Measurements from ENCODE around the gene SLC2A11.

Gene SLC2A11

GRCh38 chr22:23882370-23882769, 24.7 kb downstream of the SLC2A11 start:
- no peak for DNase-seq (ENCODE audit: extremely low read depth, low read depth)
- TF ChIP-seq CTCF (IDR thresholded peaks at IDR 0.05; ENCODE audit: low read depth, low read length, missing control alignments): no peak

DNA sequence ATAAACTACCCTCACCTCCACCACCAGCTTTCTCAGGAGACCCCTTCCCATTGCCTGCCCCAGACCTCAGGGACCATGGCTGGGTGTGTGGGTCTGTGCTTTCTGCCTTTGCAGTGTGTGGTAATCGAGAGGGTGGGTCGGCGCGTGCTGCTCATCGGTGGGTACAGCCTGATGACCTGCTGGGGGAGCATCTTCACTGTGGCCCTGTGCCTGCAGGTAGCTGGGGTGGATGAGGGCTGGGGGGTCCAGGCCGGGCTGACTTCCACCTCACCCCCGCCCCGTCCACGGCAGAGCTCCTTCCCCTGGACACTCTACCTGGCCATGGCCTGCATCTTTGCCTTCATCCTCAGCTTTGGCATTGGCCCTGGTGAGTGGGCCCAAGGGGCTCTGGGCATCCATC, 26.0 kb downstream of the SLC2A11 start:
- no peak for TF ChIP-seq CTCF (IDR thresholded peaks at IDR 0.05; ENCODE audit: low read depth, low read length, missing control alignments)
- H3K4me3 ChIP-seq (replicated peaks; ENCODE audit: low read depth, low read length): no peak overlapping the region
- no peak for DNase-seq (ENCODE audit: extremely low read depth, low read depth)

More at GRCh38 chr22:23882370-23882769, 24.7 kb downstream of the SLC2A11 start:
- H3K4me3 ChIP-seq (replicated peaks; ENCODE audit: low read depth, low read length): no peak overlapping the region

DNA sequence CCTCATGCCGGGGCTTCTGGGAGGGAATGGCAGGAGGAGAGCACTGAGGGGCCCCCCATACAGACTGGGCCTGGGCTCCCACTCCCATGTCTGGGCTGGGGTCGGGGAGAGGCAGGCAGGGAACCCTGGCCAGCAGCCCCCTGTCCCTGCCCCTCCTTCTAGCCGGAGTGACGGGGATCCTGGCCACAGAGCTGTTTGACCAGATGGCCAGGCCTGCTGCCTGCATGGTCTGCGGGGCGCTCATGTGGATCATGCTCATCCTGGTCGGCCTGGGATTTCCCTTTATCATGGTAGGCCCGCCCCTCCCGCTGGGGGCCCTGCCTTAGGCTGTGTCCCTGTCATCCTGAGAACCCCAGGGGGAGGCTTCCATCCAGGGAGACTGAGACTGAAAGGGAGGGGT, 26.5 kb downstream of the SLC2A11 start:
- TF ChIP-seq CTCF (IDR thresholded peaks at IDR 0.05; ENCODE audit: low read depth, low read length, missing control alignments): no peak
- DNase-seq (ENCODE audit: extremely low read depth, low read depth): no peak
- no peak overlapping the region for H3K4me3 ChIP-seq (replicated peaks; ENCODE audit: low read depth, low read length)

GRCh38 chr22:23888615-23889401, 31.1 kb downstream of the SLC2A11 start:
- TF ChIP-seq CTCF (IDR thresholded peaks at IDR 0.05; ENCODE audit: low read depth, low read length, missing control alignments): peak; percentile 15
- H3K4me3 ChIP-seq (replicated peaks; ENCODE audit: low read depth, low read length): no peak overlapping the region
- no peak for DNase-seq (ENCODE audit: extremely low read depth, low read depth)

DNA sequence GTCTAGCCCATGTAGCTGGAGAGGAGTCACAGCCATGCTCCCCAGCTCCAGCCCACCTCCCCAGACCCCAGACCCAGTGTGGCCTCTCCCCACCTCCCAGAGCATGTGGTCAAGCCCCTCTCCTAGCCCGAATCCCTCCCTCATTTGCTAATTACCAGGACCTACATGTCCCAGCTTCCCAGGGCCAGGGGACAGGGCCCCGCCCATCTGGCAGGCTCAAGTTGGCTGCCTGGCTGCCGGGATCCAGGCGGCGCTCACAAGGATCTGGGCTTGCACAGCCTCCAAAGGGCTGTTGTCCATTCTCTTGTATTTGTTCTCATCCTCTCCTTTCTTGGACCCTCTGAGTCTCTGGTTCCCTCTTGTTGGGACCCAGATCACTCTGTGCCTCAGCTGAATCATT, 31.9 kb downstream of the SLC2A11 start:
- no peak for TF ChIP-seq CTCF (IDR thresholded peaks at IDR 0.05; ENCODE audit: low read depth, low read length, missing control alignments)
- no peak for DNase-seq (ENCODE audit: extremely low read depth, low read depth)
- H3K4me3 ChIP-seq (replicated peaks; ENCODE audit: low read depth, low read length): no peak overlapping the region

- TF ChIP-seq CTCF (IDR thresholded peaks at IDR 0.05; ENCODE audit: low read depth, low read length, missing control alignments): no peak
- no peak overlapping the region for H3K4me3 ChIP-seq (replicated peaks; ENCODE audit: low read depth, low read length)
- DNase-seq (ENCODE audit: extremely low read depth, low read depth): no peak
These were observed 34.1 kb downstream of the SLC2A11 start for GRCh38 chr22:23891726-23892125.

DNA sequence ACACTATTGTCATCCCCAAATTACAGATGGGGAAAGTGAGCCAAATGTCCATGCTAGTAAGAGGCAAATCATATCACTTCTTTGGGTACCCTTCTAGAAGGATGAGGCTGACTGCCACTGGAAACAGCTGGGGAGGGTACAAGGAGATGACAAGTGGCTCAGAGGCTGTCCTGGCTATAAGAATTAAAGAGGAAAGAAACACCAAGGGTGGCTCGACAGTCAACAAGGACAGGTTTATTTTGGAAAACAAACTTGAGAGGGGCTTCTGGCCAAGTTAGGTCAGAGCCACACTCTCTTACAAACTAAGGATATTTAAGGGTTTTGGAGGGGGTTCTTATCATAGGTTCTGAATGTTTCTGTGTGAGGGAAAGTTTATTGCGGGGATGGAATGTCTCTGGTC, 34.5 kb downstream of the SLC2A11 start:
- no peak for DNase-seq (ENCODE audit: extremely low read depth, low read depth)
- no peak for TF ChIP-seq CTCF (IDR thresholded peaks at IDR 0.05; ENCODE audit: low read depth, low read length, missing control alignments)
- H3K4me3 ChIP-seq (replicated peaks; ENCODE audit: low read depth, low read length): no peak overlapping the region
